Activated CD4-positive, CD25-positive, alpha-beta regulatory T cell (primary cell): ENCODE results near the gene RAN.
"Not testable (repeated sequence)": the region's sequence is repeated elsewhere in the genome, so short reads cannot be mapped to it uniquely, and the experiment has no call there.

ENCODE experiments used
- DNase-seq, 4 experiments: peaks; one replicate each; lab custom pipeline; 2025; lab: John Stamatoyannopoulos, UW

RAN gene

DNA sequence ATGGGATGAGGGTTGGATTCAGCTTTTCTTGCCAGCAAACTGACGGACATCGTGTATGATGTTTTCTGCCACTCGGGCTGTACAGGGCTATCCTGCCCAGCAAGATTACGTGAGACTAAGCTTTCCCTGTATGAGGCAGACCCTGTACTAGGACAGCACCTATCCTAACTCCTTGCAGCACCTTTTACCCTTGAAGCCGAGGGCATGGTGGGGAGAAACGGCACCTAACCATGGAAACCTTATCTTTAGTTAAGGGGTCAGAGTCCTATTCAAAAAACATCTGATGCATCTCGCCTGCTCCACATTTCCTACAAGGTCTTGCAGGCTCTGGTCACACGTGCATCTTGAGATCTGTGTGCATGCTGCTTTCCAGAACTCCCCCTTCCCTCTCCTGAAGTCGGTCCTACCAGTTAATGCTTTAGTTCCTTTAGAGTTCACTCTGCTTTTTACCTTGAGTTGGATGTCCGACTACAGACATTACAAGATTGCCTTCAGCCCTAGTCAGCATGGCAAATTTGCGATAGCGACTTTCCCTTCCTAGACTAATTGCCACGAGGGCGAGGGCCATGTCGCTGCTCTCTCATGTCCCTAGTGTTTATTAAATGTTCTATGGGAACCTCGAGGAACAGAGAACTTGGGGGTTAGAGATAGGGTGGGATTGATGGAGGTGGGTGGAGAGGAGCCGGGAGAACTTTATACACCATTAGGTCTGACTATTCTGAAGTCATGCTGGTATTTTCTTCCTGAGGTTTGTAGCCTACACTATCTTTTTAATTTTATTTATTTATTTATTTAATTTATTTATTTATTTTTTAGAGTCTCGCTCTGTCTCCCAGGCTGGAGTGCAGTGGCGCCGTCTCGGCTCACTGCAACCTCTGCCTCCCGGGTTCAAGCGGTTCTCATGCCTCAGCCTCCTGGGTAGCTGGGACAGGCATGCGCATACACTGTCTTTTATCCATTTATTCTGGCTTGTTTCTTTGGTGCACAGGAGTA is 6.6 kb downstream of the RAN start:
- DNase-seq = no peak

DNA sequence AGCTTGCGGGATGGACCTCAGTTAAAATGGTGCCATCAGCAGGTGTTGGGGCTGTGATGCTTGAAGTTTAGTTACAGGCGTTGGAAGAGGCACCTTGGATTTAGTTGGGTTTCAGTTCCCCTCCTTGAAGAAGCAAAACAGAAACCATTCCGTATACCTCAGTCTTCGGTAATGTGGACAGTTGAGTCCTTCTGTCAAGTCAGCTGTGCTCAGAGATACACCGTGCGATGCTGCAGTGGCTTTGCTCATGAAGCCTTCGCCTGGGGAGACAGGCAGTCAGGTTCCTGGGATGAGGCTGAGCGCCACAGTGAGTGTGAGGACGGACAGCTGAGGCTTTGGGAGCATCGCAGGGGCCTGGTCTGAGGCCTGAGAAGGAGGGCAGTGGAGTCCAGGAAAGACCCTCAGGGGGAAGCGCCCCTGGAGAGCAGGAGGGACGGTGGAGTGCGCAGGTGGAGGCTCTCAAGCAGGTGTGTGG is 7.4 kb downstream of the RAN start:
- no peak for DNase-seq

DNA sequence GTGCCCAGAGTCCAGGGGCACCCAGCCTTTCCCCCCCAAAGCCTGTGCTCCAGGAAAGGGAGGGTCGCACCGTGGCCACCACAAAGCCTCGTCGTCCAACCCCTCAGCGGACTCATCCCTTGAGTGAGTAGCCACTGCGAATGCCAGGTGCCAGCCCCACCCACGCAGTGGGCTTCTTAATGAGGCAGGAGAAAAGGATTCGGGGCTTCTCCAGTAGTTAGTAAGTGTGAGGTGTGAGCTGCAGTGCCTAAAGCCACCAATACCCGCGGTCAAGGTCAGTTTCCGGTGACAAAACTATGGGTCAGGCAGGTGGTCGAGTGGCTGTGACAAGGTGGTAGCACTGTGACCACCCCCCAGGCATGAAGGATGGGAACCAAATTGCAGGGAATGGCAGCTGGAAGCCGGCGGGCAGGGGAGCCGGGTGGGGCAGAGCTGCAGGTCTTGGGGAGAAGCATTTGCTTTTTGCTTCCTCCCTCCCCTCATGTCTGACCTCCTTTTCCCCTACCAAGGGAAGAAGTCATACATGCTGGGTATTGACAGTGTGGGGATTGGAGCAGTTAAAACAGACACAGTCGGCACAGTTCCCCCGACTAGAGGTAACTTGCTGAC is 8.0 kb downstream of the RAN start:
- no peak for DNase-seq

DNA sequence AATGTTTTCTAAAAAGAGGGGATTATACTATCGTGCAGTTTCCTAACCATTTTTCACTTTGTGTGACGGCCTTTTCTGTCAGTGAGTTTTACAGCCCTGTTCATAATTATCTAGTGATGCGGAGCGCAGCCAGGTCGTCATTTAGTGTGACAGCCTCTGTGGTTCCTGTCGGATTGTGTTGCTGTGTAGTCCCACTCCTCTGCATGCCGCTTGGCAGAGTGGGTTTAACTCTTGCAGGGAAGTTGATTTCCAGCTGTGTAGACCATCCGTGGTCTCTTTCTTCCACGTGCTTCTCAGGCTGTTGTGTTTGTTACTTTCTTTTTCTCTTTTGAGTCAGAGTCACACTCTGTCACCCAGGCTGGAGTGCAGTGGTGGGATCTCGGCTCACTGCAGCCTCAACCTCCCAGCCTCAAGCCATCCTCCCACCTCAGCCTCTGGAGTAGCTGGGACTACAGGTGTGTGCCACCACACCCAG is 8.6 kb downstream of the RAN start:
- no peak for DNase-seq

- DNase-seq = no peak
Observed at GRCh38 chr12:130881046-130881445, 9.2 kb downstream of the RAN start.

DNA sequence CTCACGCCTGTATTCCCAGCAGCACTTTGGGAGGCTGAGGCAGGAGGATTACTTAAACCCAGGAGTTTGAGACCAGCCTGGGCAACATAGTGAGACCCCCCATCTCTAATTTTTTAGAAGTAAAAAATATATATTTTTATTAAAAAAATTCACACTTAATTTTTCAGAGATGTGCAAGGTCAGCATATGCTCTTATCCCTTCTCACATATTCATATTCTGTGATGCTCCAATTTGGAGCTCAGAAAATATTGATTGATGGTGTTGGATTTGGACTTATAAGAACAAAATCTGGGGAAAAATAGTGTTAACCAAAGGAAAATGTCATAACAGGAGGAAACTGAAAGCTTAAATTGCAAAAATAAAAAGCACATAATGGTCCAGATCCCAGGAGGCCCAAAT is 9.7 kb downstream of the RAN start:
- no peak for DNase-seq

GRCh38 chr12:130887190-130887589 is 15.3 kb downstream of the RAN start:
- DNase-seq = not testable (repeated sequence)

DNA sequence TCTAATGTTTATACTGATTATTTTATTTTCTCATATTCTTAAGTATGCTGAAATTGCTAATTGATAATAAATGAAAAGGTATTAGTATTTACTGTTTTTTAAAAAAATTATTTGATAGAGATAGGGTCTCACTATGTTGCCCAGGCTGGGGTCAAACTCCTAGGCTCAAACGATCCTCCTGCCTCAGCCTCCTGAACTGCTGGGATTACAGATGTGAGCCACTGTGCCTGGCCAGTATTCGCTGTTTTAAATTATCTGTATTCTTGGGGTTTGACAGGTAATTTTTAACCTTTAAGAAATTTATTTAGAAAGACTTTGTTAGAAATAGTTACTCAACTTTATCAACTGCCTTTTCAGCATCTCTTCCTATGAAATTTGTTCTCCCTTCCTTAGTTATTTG is 32.2 kb downstream of the RAN start:
- DNase-seq = no peak

DNA sequence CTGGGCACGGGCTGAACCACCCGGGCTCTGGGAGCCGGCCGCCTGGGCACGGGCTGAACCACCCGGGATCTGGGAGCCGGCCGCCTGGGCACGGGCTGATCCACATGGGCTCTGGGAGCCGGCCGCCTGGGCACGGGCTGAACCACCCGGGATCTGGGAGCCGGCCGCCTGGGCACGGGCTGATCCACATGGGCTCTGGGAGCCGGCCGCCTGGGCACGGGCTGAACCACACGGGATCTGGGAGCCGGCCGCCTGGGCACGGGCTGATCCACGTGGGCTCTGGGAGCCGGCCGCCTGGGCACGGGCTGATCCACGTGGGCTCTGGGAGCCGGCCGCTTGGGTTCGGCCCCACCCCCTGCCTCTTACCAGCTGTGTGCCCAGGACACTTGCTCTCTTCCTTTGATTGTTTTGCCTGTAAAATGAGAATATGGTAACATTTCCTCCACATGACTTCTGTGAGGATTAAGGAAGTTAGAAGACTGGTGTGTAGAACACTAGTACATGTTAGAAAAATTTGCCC is 33.1 kb downstream of the RAN start:
- not testable (repeated sequence) for DNase-seq

GRCh38 chr12:130909111-130909510 is 37.2 kb downstream of the RAN start:
- no peak for DNase-seq

DNA sequence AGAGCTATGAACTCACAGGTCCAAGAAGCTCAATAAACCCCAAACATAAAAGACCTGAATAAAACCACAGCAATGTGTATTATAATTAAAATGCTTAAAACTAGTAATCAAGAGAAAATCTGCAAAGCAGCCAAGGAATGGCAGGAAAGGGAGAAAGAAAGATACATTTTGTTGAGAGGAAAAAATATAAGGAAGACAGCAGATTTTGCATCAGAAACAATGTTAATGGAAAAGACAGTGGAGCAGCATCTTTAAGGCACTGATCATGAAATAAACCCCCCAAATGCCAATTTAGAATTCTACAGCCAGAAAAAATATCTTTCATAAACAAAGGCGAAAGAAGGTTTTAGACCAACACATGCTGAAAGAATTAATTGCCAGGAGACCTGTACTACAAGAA is 39.3 kb downstream of the RAN start:
- DNase-seq = no peak

DNA sequence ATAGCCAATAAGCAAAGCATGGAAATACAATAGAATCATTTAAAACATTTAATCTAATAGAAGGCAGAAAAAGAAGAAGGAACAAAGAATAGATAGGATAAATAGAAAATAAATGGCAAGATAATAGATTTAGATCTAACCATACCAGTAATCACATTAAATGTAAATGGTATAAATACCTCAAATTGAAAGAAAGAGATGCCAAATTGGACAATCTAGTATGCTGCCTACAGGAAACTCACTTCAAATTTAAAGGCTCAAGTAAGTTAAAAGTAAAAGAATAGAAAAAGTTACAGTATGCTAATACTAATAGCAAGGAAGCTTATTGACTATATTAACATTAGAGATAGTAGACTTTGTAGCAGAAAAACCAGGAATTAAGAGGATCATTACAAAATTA is 40.1 kb downstream of the RAN start:
- no peak for DNase-seq

DNA sequence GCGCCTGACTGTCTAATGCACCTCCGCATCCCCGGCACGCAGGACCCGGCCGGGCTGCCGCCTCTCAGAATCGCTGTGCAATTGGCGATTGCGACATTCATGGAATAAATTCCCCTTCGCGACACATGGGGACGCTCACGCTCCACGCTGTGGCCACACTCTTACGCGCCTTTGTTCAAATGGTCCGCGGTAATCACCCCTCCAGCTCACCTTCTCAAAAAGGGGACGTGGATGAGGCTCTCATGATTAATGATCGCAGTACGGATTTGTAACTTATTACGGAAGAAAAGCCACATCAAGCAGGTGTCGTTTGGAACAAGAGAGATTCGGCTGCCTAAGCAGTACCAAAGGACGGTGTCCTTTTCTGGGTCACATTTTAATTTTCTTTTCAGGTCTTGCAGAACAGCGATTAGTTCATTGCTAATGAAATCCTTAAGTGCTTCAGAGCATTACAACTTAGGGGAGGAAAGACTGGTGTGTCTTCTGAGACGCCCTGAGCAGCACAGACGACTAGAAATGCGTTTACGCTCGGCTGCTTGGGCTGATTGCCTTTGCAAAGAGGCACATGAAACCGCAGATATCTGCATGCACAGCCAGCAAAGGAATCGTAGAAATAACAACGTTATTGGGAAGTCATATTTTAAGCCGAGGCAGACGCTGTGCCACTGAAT is 44.5 kb downstream of the RAN start:
- DNase-seq = no peak

- DNase-seq = no peak
Observed at GRCh38 chr12:130917607-130918006, 45.7 kb downstream of the RAN start.

GRCh38 chr12:130919086-130919485 is 47.2 kb downstream of the RAN start:
- no peak for DNase-seq

GRCh38 chr12:130920119-130920703 is 48.3 kb downstream of the RAN start:
- DNase-seq = no peak

GRCh38 chr12:130920723-130921381 is 49.0 kb downstream of the RAN start:
- no peak for DNase-seq

- DNase-seq = no peak
Observed at GRCh38 chr12:130922511-130922953, 50.7 kb downstream of the RAN start.

GRCh38 chr12:130924966-130925665 is 53.2 kb downstream of the RAN start:
- DNase-seq = no peak

DNA sequence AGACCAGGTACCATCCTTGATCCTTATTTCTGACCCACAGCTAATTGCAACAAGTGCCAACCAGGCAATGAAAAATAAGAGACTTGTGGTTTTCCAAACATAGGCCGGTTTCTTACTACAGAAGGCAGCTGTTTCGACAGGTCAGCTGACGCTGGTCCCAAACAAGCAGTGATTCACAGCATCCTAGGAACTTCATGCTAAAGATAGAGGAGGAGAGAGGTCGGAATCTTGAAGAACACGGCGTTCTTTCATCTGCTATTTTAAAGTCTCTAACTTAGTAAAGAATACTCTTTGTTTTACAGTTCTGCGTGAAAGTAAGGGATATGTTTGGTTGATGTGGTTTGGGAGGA is 53.8 kb downstream of the RAN start:
- DNase-seq = no peak
